SU-DHL-6 (cell line): ENCODE data around the gene TTN.
A peak's percentile ranks its signal among the peaks of the same experiment; 100 is the strongest.

Experiments
- H2AFZ ChIP-seq: fragments of 200-600 bp; sonication (generic); 2 replicates; pipeline ENCODE4 v1.6.1; 2014; ENCODE audit warnings: low read depth, mild to moderate bottlenecking, moderate library complexity, mixed read lengths, antibody characterized with exemption, low read length; ENCODE audit not compliant: severe bottlenecking
- H3F3A ChIP-seq: fragments of 200-600 bp; shearing (Covaris generic); 2 replicates; pipeline ENCODE4 v1.6.0; 2016; ENCODE audit warnings: antibody characterized with exemption, mild to moderate bottlenecking; ENCODE audit not compliant: insufficient read depth
- H3K27ac ChIP-seq: fragments of 200-600 bp; sonication (generic); 2 replicates; pipeline ENCODE4 v1.5.1; 2016; ENCODE audit warnings: low read depth, mild to moderate bottlenecking, low read length, moderate library complexity, mixed read lengths
- H3K27me3 ChIP-seq: fragments of 200-600 bp; sonication (generic), shearing (Covaris generic); 2 replicates; pipeline ENCODE4 v1.6.0; 2014; ENCODE audit warnings: mild to moderate bottlenecking, low read length
- H3K36me3 ChIP-seq: fragments of 200-600 bp; sonication (generic); 2 replicates; pipeline ENCODE4 v1.6.1; 2014; ENCODE audit warnings: mild to moderate bottlenecking, low read length, mixed read lengths
- H3K4me2 ChIP-seq: fragments of 300-600, 200-600 bp; shearing (Covaris generic), sonication (generic); 2 replicates; pipeline ENCODE4 v1.6.0; 2014; ENCODE audit warnings: low read length, low read depth, mild to moderate bottlenecking; ENCODE audit not compliant: poor library complexity, severe bottlenecking
- H3K4me3 ChIP-seq: fragments of 200-600 bp; sonication (generic); 2 replicates; pipeline ENCODE4 v1.5.1; 2014; ENCODE audit warnings: antibody characterized with exemption, low read length, mild to moderate bottlenecking, mixed read lengths; ENCODE audit not compliant: insufficient read depth, poor library complexity, severe bottlenecking
- H3K79me2 ChIP-seq: fragments of 200-600 bp; sonication (generic); 2 replicates; pipeline ENCODE4 v1.6.1; 2014; ENCODE audit warnings: mild to moderate bottlenecking, low read length, moderate library complexity; ENCODE audit not compliant: insufficient read depth
- H3K9ac ChIP-seq: fragments of 200-600 bp; sonication (generic); 2 replicates; pipeline ENCODE4 v1.7.0; 2014; ENCODE audit warnings: mild to moderate bottlenecking, low read length
- H3K9me2 ChIP-seq: fragments of 200-600 bp; sonication (generic); replicated peaks from 2 replicates; pipeline ENCODE4 v1.6.1; 2014; ENCODE audit warnings: low read length; ENCODE audit not compliant: insufficient read depth
- H3K9me3 ChIP-seq: fragments of 200-600 bp; sonication (generic); 2 replicates; pipeline ENCODE4 v1.6.1; 2014; ENCODE audit warnings: low read length, mixed read lengths; ENCODE audit not compliant: insufficient read depth
- H4K20me1 ChIP-seq: fragments of 200-600 bp; sonication (generic); 2 replicates; pipeline ENCODE4 v1.6.1; 2014; ENCODE audit warnings: low read depth, mild to moderate bottlenecking, antibody characterized with exemption, low read length, moderate library complexity, mixed read lengths
- CTCF ChIP-seq: fragments of 200-600 bp; sonication (generic); IDR thresholded peaks from one replicate; pipeline ENCODE4 v1.5.1; 2017; ENCODE audit warnings: antibody characterized with exemption, mild to moderate bottlenecking, low read length, moderate library complexity; ENCODE audit not compliant: insufficient read depth, poor library complexity, severe bottlenecking
- EZH2phosphoT487 ChIP-seq: fragments of 200-600 bp; sonication (generic), shearing (Covaris generic); conservative IDR thresholded peaks from 2 replicates; pipeline ENCODE4 v1.6.1; 2018; ENCODE audit warnings: mild to moderate bottlenecking, antibody characterized with exemption, low read length, moderate library complexity, mixed read lengths

The TTN gene

GRCh38 chr2:178522950-178523595 lies 284.1 kb downstream of the TTN start:
- Histone ChIP-seq H3K9me2 (no peaks in the 10 kb centered on the region), H2AFZ (peak overlapping the region; percentile 100), H3K9me3 (no peaks in the 10 kb centered on the region), H3K27me3 (no peaks in the 10 kb centered on the region), H3F3A (0 out of 2 replicates have a peak, but pooled peaks cover 4% of the 10 kb centered on the region), H3K9ac (peak overlapping the region; percentile 76), H3K4me2 (peak overlapping the region; percentile 74), H3K27ac (peak overlapping the region; percentile 48), H3K4me3 (peak overlapping the region; percentile 79), H4K20me1 (no peaks in the 10 kb centered on the region; the same call in 1 of the 2 replicates), H3K79me2 (peaks cover 39% of the 10 kb centered on the region), H3K36me3 (no peaks in the 10 kb centered on the region)
- TF ChIP-seq EZH2phosphoT487 (no peak), CTCF (peak; percentile 78)

GRCh38 chr2:178521304-178522150 lies 285.7 kb downstream of the TTN start:
- no peaks in the 10 kb centered on the region; the same call in 1 of the 2 replicates for H4K20me1 ChIP-seq
- H3K4me2 ChIP-seq = no peak overlapping the region
- H3K4me3 ChIP-seq = no peak overlapping the region
- H3K27ac ChIP-seq = no peak overlapping the region
- 0 out of 2 replicates have a peak, but pooled peaks cover 4% of the 10 kb centered on the region for H3F3A ChIP-seq
- no peaks in the 10 kb centered on the region for H3K36me3 ChIP-seq
- H3K9me2 ChIP-seq = no peaks in the 10 kb centered on the region
- no peaks in the 10 kb centered on the region for H3K27me3 ChIP-seq
- H3K9me3 ChIP-seq = no peaks in the 10 kb centered on the region
- peaks cover 24% of the 10 kb centered on the region for H3K79me2 ChIP-seq
- no peak overlapping the region for H3K9ac ChIP-seq
- H2AFZ ChIP-seq = no peak overlapping the region
- no peak for TF ChIP-seq EZH2phosphoT487

GRCh38 chr2:178517496-178517895 lies 289.7 kb downstream of the TTN start:
- H3K9me2 ChIP-seq = no peaks in the 10 kb centered on the region
- H3K4me3 ChIP-seq = no peak overlapping the region
- H3K27ac ChIP-seq = no peak overlapping the region
- no peaks in the 10 kb centered on the region for H3K36me3 ChIP-seq
- H4K20me1 ChIP-seq = no peaks in the 10 kb centered on the region
- no peak for TF ChIP-seq EZH2phosphoT487
- TF ChIP-seq CTCF = no peak
- H3K4me2 ChIP-seq = no peak overlapping the region
- H3K27me3 ChIP-seq = no peaks in the 10 kb centered on the region
- H3K9me3 ChIP-seq = no peaks in the 10 kb centered on the region
- H3K9ac ChIP-seq = no peak overlapping the region
- no peaks in the 10 kb centered on the region for H3K79me2 ChIP-seq
- 0 out of 2 replicates have a peak, but pooled peaks cover under 1% of the 10 kb centered on the region for H3F3A ChIP-seq
- no peak overlapping the region for H2AFZ ChIP-seq
